Body of pancreas (tissue), 4 donors: ENCODE measurements around the gene MORN1. TPM values are rescaled to one million over a fixed set of nuclear protein-coding genes. Genes with fewer than 3 reads are reported as not detected.

Source experiments
- ATAC-seq: fragments of 150-250 bp; one replicate; pipeline ENCODE4 v1.9.1; 2016
- DNase-seq, 4 donors: peaks; one replicate each; pipeline ENCODE4 v3.0.0-alpha.2; 2019
- H3K27ac ChIP-seq, 4 donors: fragments of 200-600 bp; sonication (generic); 1 replicate in 3 of 4; 2 replicates in 1 of 4; pipeline versions ENCODE4 v1.5.1 to v1.6.1; 2016 to 2019; ENCODE audit warnings: mild to moderate bottlenecking in 1 of 4, mixed read lengths in 1 of 4, moderate library complexity in 1 of 4
- H3K27me3 ChIP-seq, 2 donors: fragments of 200-600 bp; sonication (generic); one replicate each; pipeline ENCODE4 v1.6.0; 2016; ENCODE audit warnings: mild to moderate bottlenecking in 1 of 2
- H3K36me3 ChIP-seq, 2 donors: fragments of 200-600 bp; sonication (generic); replicated peaks in 1 of 2; 2 replicates each; pipeline ENCODE4 v1.5.1; 2016; ENCODE audit warnings: low read depth in 2 of 2; ENCODE audit not compliant: insufficient read depth in 1 of 2
- H3K4me1 ChIP-seq: fragments of 200-600 bp; sonication (generic); one replicate; pipeline ENCODE4 v1.6.0; 2016
- H3K4me3 ChIP-seq, 2 donors: fragments of 200-600 bp; sonication (generic); 1 replicate in 1 of 2; 2 replicates in 1 of 2; pipeline ENCODE4 v1.5.1; 2016 to 2019
- H3K9me3 ChIP-seq, 3 donors: fragments of 200-600 bp; sonication (generic); 1 replicate in 2 of 3; 2 replicates in 1 of 3; pipeline ENCODE4 v1.5.1; 2016
- CTCF ChIP-seq, 7 experiments: fragments of 450-650 bp in 4 of 7; fragments of 200-600 bp in 3 of 7; sonication (generic) in 3 of 7; IDR thresholded peaks; one replicate each; pipeline ENCODE4 v1.5.1; 2016 to 2019; ENCODE audit warnings: antibody characterized with exemption in 7 of 7
- POLR2A ChIP-seq, 3 donors: fragments of 450-650 bp; IDR thresholded peaks; one replicate each; pipeline ENCODE4 v1.6.1; 2016; ENCODE audit warnings: antibody characterized with exemption in 3 of 3, mild to moderate bottlenecking in 2 of 3
- WGBS, 2 donors: methylation state at CpG; one replicate each; pipeline ENCODE4 v1.1.5; 2017; 5-methylcytosine and 5-hydroxymethylcytosine counted together
- intact Hi-C: fragments of 100-400 bp; cut with DNase I; formaldehyde crosslinking; loops from one replicate; pipeline ENCODE4 v1.15.1; 2023
- total RNA-seq, 2 donors: library from RNA; depleted of rRNA; stranded (reverse); fragments of >200 nt; gene quantifications; one replicate each; pipeline ENCODE4 v1.1.0, GENCODE V29; 2016

MORN1 gene
- total RNA-seq, 2 donors from 2014 or later, result 7.0 to 17.8 TPM

DNA sequence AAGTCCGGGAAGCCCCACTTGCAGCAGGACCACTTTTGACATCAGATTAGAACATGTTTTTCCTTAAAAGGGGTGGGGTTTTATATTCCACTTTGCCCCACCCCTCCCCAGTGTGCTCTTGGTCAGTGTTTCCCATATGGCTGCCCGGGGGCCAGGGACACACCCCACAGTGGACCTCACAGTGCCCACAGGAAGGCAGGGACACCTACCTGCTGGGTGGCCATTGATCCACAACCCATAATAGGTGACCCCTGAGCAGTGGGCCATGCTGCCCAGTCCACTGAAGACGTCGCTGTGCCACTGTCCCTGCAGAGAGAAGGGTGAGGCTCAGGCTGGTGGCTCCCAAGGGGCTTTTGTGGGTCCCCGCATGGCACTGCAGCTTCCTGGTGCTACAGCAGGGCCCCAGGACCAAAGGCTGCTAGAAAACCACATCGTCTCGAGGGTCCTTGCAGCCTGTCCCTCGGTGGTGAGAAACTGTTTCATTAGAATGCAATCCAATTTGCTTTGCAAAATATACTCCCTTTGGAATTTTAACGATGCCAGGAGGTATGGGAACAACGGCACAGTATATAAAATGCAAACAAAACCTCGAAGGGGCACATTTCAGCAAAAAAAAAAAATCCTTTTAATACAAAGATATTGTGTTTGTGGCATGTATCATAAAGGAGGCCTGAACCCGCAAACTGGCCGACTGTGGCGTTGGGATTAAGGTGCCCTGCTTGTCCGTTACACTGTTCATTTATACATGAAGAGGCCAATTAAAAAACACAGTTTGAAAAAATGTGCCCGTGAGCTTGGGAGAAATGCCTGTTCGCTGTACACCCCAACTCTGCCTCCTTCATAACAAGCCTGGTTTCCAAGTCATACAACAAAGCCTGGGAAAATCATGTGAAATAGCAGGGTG, 16.9 kb downstream of the MORN1 start:
- intact Hi-C loops, result no loop called here
- WGBS, 2 donors, result 72 to 81% methylated on average over 16 to 17 of the region's 17 CpGs
- ATAC-seq (no peak), DNase-seq (no peak)
- Histone ChIP-seq H3K27me3 (no peaks in the 10 kb centered on the region), H3K27ac (no peak overlapping the region), H3K4me1 (no peaks in the 10 kb centered on the region), H3K4me3 (no peak overlapping the region), H3K9me3 (no peaks in the 10 kb centered on the region), H3K36me3 (no peaks in the 10 kb centered on the region)
- TF ChIP-seq CTCF (IDR thresholded peaks at IDR 0.05) (no peak), POLR2A (IDR thresholded peaks at IDR 0.05) (no peak)

- H3K27ac ChIP-seq, result no peak overlapping the region
- DNase-seq (peak in 1 of 4 donors; percentile 9), ATAC-seq (no peak)
- intact Hi-C loops, result no loop called here
- H3K36me3 ChIP-seq, result no peaks in the 10 kb centered on the region
- H3K27me3 ChIP-seq, result no peaks in the 10 kb centered on the region
- H3K4me3 ChIP-seq, result no peak overlapping the region
- WGBS, 2 donors, result 81 to 87% methylated on average over 5 to 20 of the region's 20 CpGs
- no peaks in the 10 kb centered on the region for H3K9me3 ChIP-seq
- TF ChIP-seq CTCF (IDR thresholded peaks at IDR 0.05) (no peak), POLR2A (IDR thresholded peaks at IDR 0.05) (no peak)
- H3K4me1 ChIP-seq, result no peaks in the 10 kb centered on the region
Measured at GRCh38 chr1:2373551-2374251, 17.7 kb downstream of the MORN1 start.

DNA sequence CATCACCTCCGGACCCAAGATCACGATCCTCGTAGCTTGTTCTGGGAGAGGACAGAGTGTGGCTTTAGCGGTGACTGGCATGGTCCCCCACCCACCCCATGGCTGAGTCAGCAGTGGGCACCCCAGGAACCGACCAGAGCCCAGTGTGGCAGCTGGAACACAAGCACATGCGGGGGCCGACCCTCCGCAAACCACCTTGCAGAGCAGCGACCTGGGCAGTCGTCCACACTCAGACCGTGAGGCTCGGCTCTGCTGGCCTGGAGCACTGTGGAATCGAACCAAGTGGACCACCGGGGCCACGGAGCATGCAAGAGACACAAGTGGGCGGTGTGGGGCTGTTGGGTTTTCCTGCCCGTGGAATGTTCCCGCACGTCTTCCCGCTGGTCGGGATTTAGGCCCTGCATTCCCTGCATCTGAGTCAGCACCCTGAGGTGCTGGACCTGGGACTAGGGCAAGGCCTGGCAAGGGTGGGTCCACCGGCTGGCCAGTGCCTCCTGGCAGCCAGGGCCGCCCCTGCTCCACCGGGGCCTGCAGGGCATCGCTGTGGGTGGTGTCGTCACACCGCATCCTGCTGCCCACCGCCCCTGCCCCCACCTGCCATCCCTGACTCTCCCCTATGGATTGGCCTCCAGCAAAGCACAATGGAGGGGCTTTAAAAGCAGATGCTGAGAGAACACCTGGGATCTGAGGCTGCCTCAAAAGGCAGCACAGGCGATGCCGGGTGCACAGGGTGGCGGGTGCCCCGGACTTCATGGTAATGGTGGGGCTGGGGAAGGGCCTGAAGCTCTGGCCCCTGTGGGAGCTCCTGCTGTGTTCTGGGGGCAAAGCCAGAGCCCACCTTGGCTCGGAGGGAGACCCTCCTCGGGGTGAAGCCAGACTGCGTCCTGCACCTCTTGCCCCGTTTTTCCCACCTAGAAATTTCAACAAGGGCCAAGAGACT, 18.5 kb downstream of the MORN1 start:
- no peaks in the 10 kb centered on the region for H3K9me3 ChIP-seq
- no peak overlapping the region for H3K4me3 ChIP-seq
- WGBS, 2 donors, result 92% methylated on average over 15 to 26 of the region's 36 CpGs
- no peaks in the 10 kb centered on the region for H3K4me1 ChIP-seq
- ATAC-seq (no peak), DNase-seq (peak in 1 of 4 donors; percentile 10)
- H3K27ac ChIP-seq, result no peak overlapping the region
- TF ChIP-seq POLR2A (IDR thresholded peaks at IDR 0.05), result no peak
- TF ChIP-seq CTCF (IDR thresholded peaks at IDR 0.05), result no peak
- intact Hi-C loops, result no loop called here
- no peaks in the 10 kb centered on the region for H3K36me3 ChIP-seq
- no peaks in the 10 kb centered on the region for H3K27me3 ChIP-seq

- Histone ChIP-seq H3K4me3 (no peak overlapping the region), H3K36me3 (no peaks in the 10 kb centered on the region), H3K27ac (no peak overlapping the region), H3K9me3 (no peaks in the 10 kb centered on the region), H3K4me1 (no peaks in the 10 kb centered on the region), H3K27me3 (no peaks in the 10 kb centered on the region)
- no peak for TF ChIP-seq CTCF (IDR thresholded peaks at IDR 0.05)
- no peak for TF ChIP-seq POLR2A (IDR thresholded peaks at IDR 0.05)
- 89% methylated on average over 8 of the region's 8 CpGs for WGBS, 2 donors
- intact Hi-C loops, result no loop called here
- DNase-seq (no peak), ATAC-seq (no peak)
Measured at GRCh38 chr1:2368053-2368744, 23.2 kb downstream of the MORN1 start.
